HepG2 (cell line): ENCODE results near the gene XKR3. TPM values are rescaled to one million over a fixed set of nuclear protein-coding genes. Genes with fewer than 3 reads are reported as not detected.
"Not testable (repeated sequence)": the region's sequence is repeated elsewhere in the genome, so short reads cannot be mapped to it uniquely, and the experiment has no call there.

Experiments used
- ATAC-seq: fragments of 200-7000 bp; cut with Tn5 transposase; 3 replicates; pipeline ENCODE4 v1.9.1; 2020; ENCODE audit warnings: mild to moderate bottlenecking, moderate library complexity
- BruUV-seq: library from RNA; stranded (reverse); fragments of 400-500 nt; replicated peaks from 2 replicates; lab custom pipeline; 2021; lab: Mats Ljungman, UMichigan
- CTCF ChIA-PET: fragments of 300-600 bp; formaldehyde crosslinking; extraction: SDS; loops from one replicate; lab custom pipeline; 2021; ENCODE audit warnings: low total read pairs, inconsistent platforms, low intra/inter-chr PET ratio; lab: Yijun Ruan, JAX
- POLR2A ChIA-PET: fragments of 350-600 bp; sonication (Branson Sonifier 250); formaldehyde crosslinking; loops from one replicate; lab custom pipeline; 2020; ENCODE audit warnings: antibody characterized with exemption, inconsistent platforms; lab: Yijun Ruan, JAX
- DNase-seq: peaks from one replicate; pipeline ENCODE4 v3.0.0-alpha.2; 2015; ENCODE audit warnings: low spot score
- FAIRE-seq: peaks from 3 replicates; lab custom pipeline; 2011; peaks lifted over from hg19 to GRCh38; lab: Jason Lieb, UNC
- H2AFZ ChIP-seq: one replicate; pipeline ENCODE4 v1.6.1; 2011; ENCODE audit warnings: low read length, inconsistent platforms
- H3K27ac ChIP-seq: fragments of 300-600 bp; 3 replicates; pipeline ENCODE4 v1.8.0; 2011; ENCODE audit warnings: mixed run types, mild to moderate bottlenecking, mixed read lengths, low read length, inconsistent platforms; ENCODE audit not compliant: insufficient read depth; ENCODE audit errors: extremely low read length
- H3K27me3 ChIP-seq, 2 experiments: fragments of 200-600 bp in 1 of 2; 2 replicates in 1 of 2; 3 replicates in 1 of 2; pipeline versions ENCODE4 v1.6.0 to v1.8.0; 2011; ENCODE audit warnings: low read length in 2 of 2, mild to moderate bottlenecking in 2 of 2, moderate library complexity in 2 of 2, inconsistent platforms in 1 of 2; ENCODE audit not compliant: insufficient read depth in 2 of 2, control insufficient read depth in 1 of 2
- H3K36me3 ChIP-seq, 2 experiments: fragments of 200-600 bp in 1 of 2; replicated peaks in 1 of 2; 2 replicates in 1 of 2; 3 replicates in 1 of 2; pipeline versions ENCODE4 v1.5.1 to v1.8.0; 2011; ENCODE audit warnings: low read length in 2 of 2, inconsistent platforms in 1 of 2; ENCODE audit not compliant: insufficient read depth in 2 of 2, control insufficient read depth in 1 of 2
- H3K4me1 ChIP-seq: 2 replicates; pipeline ENCODE4 v1.5.1; 2012; ENCODE audit warnings: low read length, inconsistent platforms; ENCODE audit not compliant: insufficient read depth
- H3K4me2 ChIP-seq: 2 replicates; pipeline ENCODE4 v1.6.0; 2011; ENCODE audit warnings: low read depth, low read length, inconsistent platforms
- H3K4me3 ChIP-seq, 3 experiments: fragments of 200-600 bp in 1 of 3; sonication (generic), shearing (Covaris generic) in 1 of 3; replicated peaks in 1 of 3; 2 replicates each; pipeline ENCODE4 v1.5.1; 2011 to 2016; ENCODE audit warnings: low read length in 3 of 3, inconsistent platforms in 2 of 3, low read depth in 2 of 3, mild to moderate bottlenecking in 2 of 3, control low read depth in 1 of 3, mixed read lengths in 1 of 3; ENCODE audit not compliant: insufficient read depth in 1 of 3
- H3K79me2 ChIP-seq: one replicate; pipeline ENCODE4 v1.6.1; 2011; ENCODE audit warnings: low read length, inconsistent platforms; ENCODE audit not compliant: insufficient read depth
- H3K9ac ChIP-seq: 2 replicates; pipeline ENCODE4 v1.6.0; 2011; ENCODE audit warnings: mild to moderate bottlenecking, low read depth, low read length, inconsistent platforms; ENCODE audit not compliant: insufficient read depth
- H3K9me3 ChIP-seq: 2 replicates; pipeline ENCODE4 v1.5.1; 2012; ENCODE audit warnings: mild to moderate bottlenecking, low read length
- H4K20me1 ChIP-seq: 2 replicates; pipeline ENCODE4 v1.6.0; 2011; ENCODE audit warnings: inconsistent platforms, mild to moderate bottlenecking, low read length, moderate library complexity; ENCODE audit not compliant: insufficient read depth
- BHLHE40 ChIP-seq: IDR thresholded peaks from 2 replicates; pipeline ENCODE4 v1.6.1; 2011; ENCODE audit warnings: low read length, improper control_type of control experiment
- ERF ChIP-seq: IDR thresholded peaks from 2 replicates; pipeline ENCODE4 v1.6.1; 2018; ENCODE audit warnings: missing biosample characterization, missing genetic modification reagents
- NFYB ChIP-seq: sonication (generic); formaldehyde crosslinking; IDR thresholded peaks from 2 replicates; pipeline ENCODE4 v1.4.0; 2020; ENCODE audit warnings: missing genetic modification reagents
- NR2C2 ChIP-seq: sonication (generic); formaldehyde crosslinking; IDR thresholded peaks from 2 replicates; pipeline ENCODE4 v1.4.0; 2020; ENCODE audit warnings: missing genetic modification reagents, mild to moderate bottlenecking, moderate library complexity, borderline replicate concordance
- TRIM24 ChIP-seq: sonication (generic); formaldehyde crosslinking; IDR thresholded peaks from 2 replicates; pipeline ENCODE4 v1.8.0; 2022; ENCODE audit warnings: mild to moderate bottlenecking, missing genetic modification reagents
- ZBED4 ChIP-seq: sonication (generic); formaldehyde crosslinking; IDR thresholded peaks from 2 replicates; pipeline ENCODE4 v1.4.0; 2020; ENCODE audit warnings: missing genetic modification reagents, borderline replicate concordance
- ZNF253 ChIP-seq: sonication (generic); formaldehyde crosslinking; IDR thresholded peaks from 2 replicates; pipeline ENCODE4 v1.8.0; 2022; ENCODE audit warnings: mild to moderate bottlenecking, missing genetic modification reagents, borderline replicate concordance
- ZNF362 ChIP-seq: sonication (generic); formaldehyde crosslinking; IDR thresholded peaks from 2 replicates; pipeline ENCODE4 v1.4.0; 2020; ENCODE audit warnings: missing genetic modification reagents, mild to moderate bottlenecking, borderline replicate concordance
- ZNF7 ChIP-seq: IDR thresholded peaks from 2 replicates; pipeline ENCODE4 v1.6.1; 2016; ENCODE audit warnings: missing biosample characterization, missing genetic modification reagents
- WGBS: methylation state at CpG from one replicate; pipeline ENCODE4 v1.1.6; 2017; ENCODE audit warnings: low lambda C conversion rate; 5-methylcytosine and 5-hydroxymethylcytosine counted together
- in situ Hi-C: cut with HindIII; loops from 2 replicates; pipeline ENCODE4 v1.10.0; 2017; ENCODE audit warnings: low pct_unique_long_range_greater_than_20kb; ENCODE audit not compliant: extremely low pct_ligation_motif_present
- intact Hi-C: fragments of 100-400 bp; cut with micrococcal nuclease; formaldehyde crosslinking; loops from one replicate; pipeline ENCODE4 v1.10.0; 2022; ENCODE audit not compliant: unreplicated experiment
- polyA plus RNA-seq, 8 experiments: library from polyadenylated mRNA; depleted of rRNA in 3 of 8; stranded (reverse) in 7 of 8; unstranded in 1 of 8; fragments of >200 nt; fragmentation: Illumina TruSeq in 4 of 8; extraction: Trizol in 4 of 8; gene quantifications; 2 replicates each; pipeline versions ENCODE4 v1.2.1 to v1.2.3, GENCODE V29; 2011 to 2016; ENCODE audit warnings: low read depth in 4 of 8, missing spikeins in 1 of 8, mixed read lengths in 1 of 8; ENCODE audit not compliant: insufficient read depth in 1 of 8
- total RNA-seq, 5 experiments: library from RNA; depleted of rRNA; stranded (reverse); fragments of >200 nt; fragmentation: Illumina TruSeq; extraction: Trizol; gene quantifications; 2 replicates each; pipeline ENCODE4 v1.2.3, GENCODE V29; 2016; ENCODE audit warnings: low read depth in 1 of 5
- TF ChIP-seq, protein P1 (sequence below): sonication (generic); formaldehyde crosslinking; IDR thresholded peaks from 2 replicates; pipeline ENCODE4 v1.5.0; 2020; ENCODE audit warnings: missing genetic modification reagents

XKR3 gene
- total and polyA plus RNA-seq, 2 of the 13 experiments (the other 11 are each of a cell fraction or from before 2014, with no cell fraction given), result not detected

DNA sequence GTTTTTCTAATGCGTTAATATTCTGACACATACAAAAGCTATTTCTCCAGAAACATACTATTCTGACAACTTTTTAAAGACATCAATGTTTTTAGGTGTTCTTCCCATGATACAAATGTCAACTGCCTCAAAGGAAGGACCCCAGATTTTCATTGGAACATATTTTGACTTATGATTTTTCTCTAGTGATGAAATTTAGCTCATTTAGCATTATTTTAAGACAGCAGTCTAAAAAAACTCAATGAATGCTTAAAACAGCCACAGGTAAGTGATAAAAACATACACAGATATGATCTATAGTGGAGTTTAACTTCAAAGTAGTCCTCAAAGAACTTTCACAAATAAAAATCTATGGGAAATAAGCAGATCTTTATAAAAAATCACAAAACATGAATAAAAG, 24.9 kb downstream of the XKR3 start (continued):
- TF ChIP-seq NFYB (CRISPR knock-in tag), result no peak
- no peak for TF ChIP-seq ZBED4 (CRISPR knock-in tag)
- TF ChIP-seq BHLHE40, result no peak
- TF ChIP-seq ZNF362 (CRISPR knock-in tag), result no peak
- no peak for TF ChIP-seq ZNF253
- TF ChIP-seq NR2C2, result no peak
- no peak for TF ChIP-seq ERF (CRISPR knock-in tag)
- TF ChIP-seq, protein P1, sequence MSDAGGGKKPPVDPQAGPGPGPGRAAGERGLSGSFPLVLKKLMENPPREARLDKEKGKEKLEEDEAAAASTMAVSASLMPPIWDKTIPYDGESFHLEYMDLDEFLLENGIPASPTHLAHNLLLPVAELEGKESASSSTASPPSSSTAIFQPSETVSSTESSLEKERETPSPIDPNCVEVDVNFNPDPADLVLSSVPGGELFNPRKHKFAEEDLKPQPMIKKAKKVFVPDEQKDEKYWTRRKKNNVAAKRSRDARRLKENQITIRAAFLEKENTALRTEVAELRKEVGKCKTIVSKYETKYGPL (CRISPR knock-in tag), result no peak
- TF ChIP-seq ZNF7, result no peak
- no peak for TF ChIP-seq TRIM24

GRCh38 chr22:16795504-16795903, 29.7 kb downstream of the XKR3 start:
- H3K4me1 ChIP-seq, H3K27me3 ChIP-seq, H3K79me2 ChIP-seq, H3K36me3 ChIP-seq, FAIRE-seq, H3K4me3 ChIP-seq, BruUV-seq, ATAC-seq, H3K9ac ChIP-seq, in situ Hi-C loops, H3K27ac ChIP-seq, H4K20me1 ChIP-seq, POLR2A ChIA-PET, intact Hi-C loops, DNase-seq, H2AFZ ChIP-seq, H3K9me3 ChIP-seq, H3K4me2 ChIP-seq, CTCF ChIA-PET: not testable (repeated sequence)
- WGBS, result 0% methylated on average over 1 of the region's 1 CpG
